Fibroblast of villous mesenchyme (primary cell): ENCODE data around the gene RPF1. TPM values are rescaled to one million over a fixed set of nuclear protein-coding genes. Genes with fewer than 3 reads are reported as not detected.
A peak's percentile ranks its signal among the peaks of the same experiment; 100 is the strongest.

Experiments used
- DNase-seq: peaks from one replicate; pipeline ENCODE4 v3.0.0-alpha.2; 2010; ENCODE audit warnings: low read depth
- H3K4me3 ChIP-seq: 2 replicates; pipeline ENCODE4 v1.5.1; 2011; ENCODE audit warnings: low read depth, mild to moderate bottlenecking, low read length
- total RNA-seq: library from RNA; depleted of rRNA; stranded (reverse); fragments of >200 nt; gene quantifications from 2 replicates; pipeline ENCODE4 v1.2.3, GENCODE V29; 2012
- TF ChIP-seq, protein P1 (sequence below): IDR thresholded peaks from 2 replicates; pipeline ENCODE4 v1.5.1; 2012; ENCODE audit warnings: low read depth, mild to moderate bottlenecking, low read length; ENCODE audit not compliant: insufficient read depth

The RPF1 gene
- total RNA-seq, 1 donor: 38.4 TPM

GRCh38 chr1:84541679-84542078 is 62.6 kb downstream of the RPF1 start:
- no peak overlapping the region for H3K4me3 ChIP-seq
- TF ChIP-seq, protein P1, sequence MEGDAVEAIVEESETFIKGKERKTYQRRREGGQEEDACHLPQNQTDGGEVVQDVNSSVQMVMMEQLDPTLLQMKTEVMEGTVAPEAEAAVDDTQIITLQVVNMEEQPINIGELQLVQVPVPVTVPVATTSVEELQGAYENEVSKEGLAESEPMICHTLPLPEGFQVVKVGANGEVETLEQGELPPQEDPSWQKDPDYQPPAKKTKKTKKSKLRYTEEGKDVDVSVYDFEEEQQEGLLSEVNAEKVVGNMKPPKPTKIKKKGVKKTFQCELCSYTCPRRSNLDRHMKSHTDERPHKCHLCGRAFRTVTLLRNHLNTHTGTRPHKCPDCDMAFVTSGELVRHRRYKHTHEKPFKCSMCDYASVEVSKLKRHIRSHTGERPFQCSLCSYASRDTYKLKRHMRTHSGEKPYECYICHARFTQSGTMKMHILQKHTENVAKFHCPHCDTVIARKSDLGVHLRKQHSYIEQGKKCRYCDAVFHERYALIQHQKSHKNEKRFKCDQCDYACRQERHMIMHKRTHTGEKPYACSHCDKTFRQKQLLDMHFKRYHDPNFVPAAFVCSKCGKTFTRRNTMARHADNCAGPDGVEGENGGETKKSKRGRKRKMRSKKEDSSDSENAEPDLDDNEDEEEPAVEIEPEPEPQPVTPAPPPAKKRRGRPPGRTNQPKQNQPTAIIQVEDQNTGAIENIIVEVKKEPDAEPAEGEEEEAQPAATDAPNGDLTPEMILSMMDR: peak; percentile 17
- peak; percentile 33 for DNase-seq

Other genes starting within 250 kb of the RPF1 start
- under 0.01 and 0.64 TPM in 2 replicates for gene SAMD13, start 177.6 kb upstream of the RPF1 start, total RNA-seq
- gene DNASE2B, start 80.8 kb upstream of the RPF1 start, total RNA-seq: not detected in 2 replicates
- gene SPATA1, start 27.1 kb downstream of the RPF1 start, total RNA-seq: 0.43 and 0.97 TPM in 2 replicates
- 17.3 and 20.9 TPM in 2 replicates for gene GNG5, start 27.3 kb downstream of the RPF1 start, total RNA-seq
- gene CTBS, start 95.2 kb downstream of the RPF1 start, total RNA-seq: 11.6 and 12.1 TPM in 2 replicates
- gene SSX2IP, start 211.2 kb downstream of the RPF1 start, total RNA-seq: 13.4 and 13.5 TPM in 2 replicates